Activated T-helper 17 cell treated with anti-CD3 and anti-CD28 coated beads, Interleukin-2, amount 50 U/mL, for 72 hours (primary cell): ENCODE data around the gene LMAN2. TPM values are rescaled to one million over a fixed set of nuclear protein-coding genes. Genes with fewer than 3 reads are reported as not detected.
A peak's percentile ranks its signal among the peaks of the same experiment; 100 is the strongest.

Experiments used
- ATAC-seq: fragments of 150-1000 bp; cut with Tn5 transposase; replicated peaks from 2 replicates; pipeline ENCODE4 v1.10.0; 2021; ENCODE audit warnings: mild to moderate bottlenecking, moderate library complexity
- H3K27ac Mint-ChIP-seq: one replicate; pipeline ENCODE4 v1.8.0; 2022; ENCODE audit warnings: mixed read lengths
- H3K27me3 Mint-ChIP-seq: one replicate; pipeline ENCODE4 v1.8.0; 2022; ENCODE audit warnings: mixed read lengths
- H3K36me3 Mint-ChIP-seq: one replicate; pipeline ENCODE4 v1.8.0; 2022; ENCODE audit warnings: low read depth, mild to moderate bottlenecking, mixed read lengths
- H3K4me1 Mint-ChIP-seq: one replicate; pipeline ENCODE4 v1.8.0; 2022; ENCODE audit warnings: mixed read lengths
- H3K4me3 Mint-ChIP-seq: one replicate; pipeline ENCODE4 v1.8.0; 2022; ENCODE audit warnings: mild to moderate bottlenecking, mixed read lengths
- H3K9me3 Mint-ChIP-seq: one replicate; pipeline ENCODE4 v1.8.0; 2022; ENCODE audit warnings: mixed read lengths
- total RNA-seq, 2 donors: library from RNA; stranded (reverse); gene quantifications; one replicate each; pipeline ENCODE4 v1.2.3, GENCODE V29; 2022

The LMAN2 gene
- total RNA-seq, 2 donors from 2014 or later, result 94.3 to 122 TPM

DNA sequence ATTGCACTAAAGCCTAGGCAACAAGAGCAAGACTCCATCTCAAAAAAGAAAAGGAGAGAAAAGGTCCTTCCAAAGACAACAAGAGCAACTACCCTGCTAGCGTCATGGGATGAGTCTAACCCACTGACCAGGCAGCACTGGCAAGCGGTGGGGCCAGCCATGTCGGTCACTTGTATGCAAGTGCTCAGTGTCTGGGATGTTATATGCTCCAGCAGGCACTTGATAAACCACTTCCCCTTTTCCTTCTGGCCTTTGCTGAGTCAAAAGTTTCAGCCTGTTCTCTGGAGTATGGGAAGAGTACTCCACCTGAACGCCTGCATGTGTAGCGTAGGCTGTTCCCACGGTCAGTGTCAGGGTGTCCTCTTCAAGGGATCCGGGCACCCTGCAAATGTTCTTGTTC, 30.6 kb downstream of the LMAN2 start:
- no peaks in the 10 kb centered on the region for H3K27me3 Mint-ChIP-seq

DNA sequence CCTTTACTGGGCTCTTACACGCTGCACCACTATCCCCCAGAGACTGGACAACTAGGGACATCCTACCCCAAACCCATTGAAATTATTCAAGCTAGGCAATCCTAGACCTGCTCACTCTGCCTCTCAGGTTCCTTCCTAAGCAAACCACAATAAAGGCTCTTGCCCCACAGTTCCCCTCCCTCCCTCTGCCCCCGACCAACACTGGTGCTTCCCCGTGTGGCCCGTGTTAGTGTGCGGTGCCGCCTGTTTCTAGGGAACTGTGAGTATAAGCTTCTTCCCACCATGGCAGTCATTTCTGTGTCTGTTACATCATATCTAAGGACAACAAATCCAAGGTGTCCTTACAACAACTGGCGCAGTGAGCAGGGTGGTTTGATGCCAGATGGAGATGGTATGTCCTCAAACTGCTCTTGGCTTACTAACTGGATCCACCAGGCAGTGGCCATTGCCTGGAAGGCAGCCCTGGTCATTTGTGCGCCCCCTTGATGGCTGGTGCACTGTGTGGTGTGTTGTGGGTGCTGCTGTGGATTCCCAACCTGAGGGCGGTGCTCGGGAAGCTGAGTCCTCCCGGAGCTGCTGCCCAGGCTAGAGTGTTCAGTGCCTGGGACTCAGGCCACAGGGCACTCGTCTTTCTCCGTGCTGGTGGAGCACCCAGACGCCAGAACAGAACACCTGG, 31.4 kb downstream of the LMAN2 start:
- H3K4me3 Mint-ChIP-seq, result no peak overlapping the region
- ATAC-seq, result peak; percentile 64
- H3K27me3 Mint-ChIP-seq, result no peaks in the 10 kb centered on the region
- H3K4me1 Mint-ChIP-seq, result peaks cover 6% of the 10 kb centered on the region
- no peak overlapping the region for H3K27ac Mint-ChIP-seq
- no peaks in the 10 kb centered on the region for H3K9me3 Mint-ChIP-seq
- peaks cover 15% of the 10 kb centered on the region for H3K36me3 Mint-ChIP-seq

More for the DNA sequence above, 30.6 kb downstream of the LMAN2 start:
- Mint-ChIP-seq H3K9me3 (no peaks in the 10 kb centered on the region), H3K4me1 (peaks cover 6% of the 10 kb centered on the region), H3K36me3 (peaks cover 15% of the 10 kb centered on the region), H3K27ac (no peak overlapping the region), H3K4me3 (no peak overlapping the region)
- ATAC-seq, result no peak

GRCh38 chr5:177317959-177318377, 33.5 kb downstream of the LMAN2 start:
- Mint-ChIP-seq H3K4me3 (no peak overlapping the region), H3K4me1 (peaks cover 12% of the 10 kb centered on the region)

GRCh38 chr5:177316005-177316404, 35.5 kb downstream of the LMAN2 start:
- peaks cover 1% of the 10 kb centered on the region for H3K36me3 Mint-ChIP-seq
- no peak for ATAC-seq
- no peaks in the 10 kb centered on the region for H3K27me3 Mint-ChIP-seq
- no peak overlapping the region for H3K27ac Mint-ChIP-seq
- no peak overlapping the region for H3K4me3 Mint-ChIP-seq
- H3K9me3 Mint-ChIP-seq, result no peaks in the 10 kb centered on the region
- peaks cover 13% of the 10 kb centered on the region for H3K4me1 Mint-ChIP-seq

More at GRCh38 chr5:177317959-177318377, 33.5 kb downstream of the LMAN2 start:
- Mint-ChIP-seq H3K36me3 (peaks cover 9% of the 10 kb centered on the region), H3K27me3 (no peaks in the 10 kb centered on the region), H3K9me3 (no peaks in the 10 kb centered on the region), H3K27ac (no peak overlapping the region)
- ATAC-seq, result peak; percentile 72

DNA sequence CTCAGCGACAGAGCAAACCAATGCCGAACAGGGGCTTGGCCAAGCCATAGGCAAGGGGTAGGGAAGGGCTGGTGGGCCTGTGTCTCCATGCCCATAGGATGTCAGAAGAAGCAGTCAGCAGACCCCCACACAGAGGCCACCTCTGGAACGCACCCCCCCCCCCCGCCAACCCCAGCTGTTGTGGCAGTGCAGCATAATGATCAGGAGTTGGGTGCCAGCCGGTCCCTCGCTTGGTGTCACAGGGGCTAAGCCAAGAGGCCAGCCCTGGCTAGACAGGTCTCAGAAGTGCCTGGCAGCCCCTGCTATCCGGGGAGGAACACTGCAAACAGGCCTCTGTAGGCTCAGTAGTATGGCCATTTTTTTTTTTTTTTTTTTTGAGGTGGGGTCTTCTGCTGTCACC, 36.1 kb downstream of the LMAN2 start:
- H3K4me3 Mint-ChIP-seq, result no peak overlapping the region

GRCh38 chr5:177314376-177315342, 36.8 kb downstream of the LMAN2 start:
- ATAC-seq, result no peak
- Mint-ChIP-seq H3K4me1 (peaks cover 17% of the 10 kb centered on the region), H3K4me3 (no peak overlapping the region), H3K9me3 (no peaks in the 10 kb centered on the region), H3K27ac (no peak overlapping the region), H3K36me3 (peaks cover 5% of the 10 kb centered on the region), H3K27me3 (no peaks in the 10 kb centered on the region)

More for the DNA sequence above, 36.1 kb downstream of the LMAN2 start:
- Mint-ChIP-seq H3K9me3 (no peaks in the 10 kb centered on the region), H3K4me1 (peaks cover 17% of the 10 kb centered on the region), H3K36me3 (peaks cover 5% of the 10 kb centered on the region), H3K27ac (no peak overlapping the region), H3K27me3 (no peaks in the 10 kb centered on the region)
- ATAC-seq, result no peak

DNA sequence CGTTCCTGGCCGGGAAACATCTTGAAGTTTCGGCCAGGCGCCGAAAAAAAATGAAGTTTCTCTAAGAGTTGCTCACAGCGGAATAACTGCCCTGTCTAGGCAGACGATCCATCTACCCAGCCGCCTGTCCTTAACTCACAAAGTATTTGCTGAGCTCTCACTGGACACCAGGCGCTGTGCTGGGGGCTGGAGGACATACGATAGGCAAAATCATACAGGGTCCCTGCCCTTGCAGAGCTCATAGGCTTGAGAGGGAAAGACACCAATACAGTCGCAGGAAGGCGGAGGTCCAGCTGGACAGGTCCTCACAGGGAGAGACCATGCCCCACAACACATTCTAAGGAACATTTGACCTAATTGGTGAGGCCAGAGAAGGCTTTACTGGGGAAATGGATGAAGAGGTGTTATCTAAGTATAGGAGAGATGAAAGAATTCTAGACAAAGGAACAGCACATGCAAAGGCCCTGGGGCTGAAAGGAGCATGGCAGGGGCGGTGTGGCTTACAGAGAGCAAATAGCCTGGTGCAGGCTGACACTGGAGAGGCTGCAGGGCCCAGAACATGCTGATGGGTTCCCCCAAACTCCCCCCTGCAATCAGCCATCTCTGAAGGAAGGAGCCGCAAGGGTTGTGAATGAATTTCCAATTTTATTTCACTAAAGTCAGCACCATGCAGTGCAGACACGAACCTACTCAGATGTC, 37.8 kb downstream of the LMAN2 start:
- H3K36me3 Mint-ChIP-seq, result peaks cover 7% of the 10 kb centered on the region
- H3K4me1 Mint-ChIP-seq, result peaks cover 20% of the 10 kb centered on the region
- no peak overlapping the region for H3K27ac Mint-ChIP-seq
- no peaks in the 10 kb centered on the region for H3K9me3 Mint-ChIP-seq
- no peak for ATAC-seq
- peak overlapping the region; percentile 86 for H3K4me3 Mint-ChIP-seq
- H3K27me3 Mint-ChIP-seq, result no peaks in the 10 kb centered on the region

DNA sequence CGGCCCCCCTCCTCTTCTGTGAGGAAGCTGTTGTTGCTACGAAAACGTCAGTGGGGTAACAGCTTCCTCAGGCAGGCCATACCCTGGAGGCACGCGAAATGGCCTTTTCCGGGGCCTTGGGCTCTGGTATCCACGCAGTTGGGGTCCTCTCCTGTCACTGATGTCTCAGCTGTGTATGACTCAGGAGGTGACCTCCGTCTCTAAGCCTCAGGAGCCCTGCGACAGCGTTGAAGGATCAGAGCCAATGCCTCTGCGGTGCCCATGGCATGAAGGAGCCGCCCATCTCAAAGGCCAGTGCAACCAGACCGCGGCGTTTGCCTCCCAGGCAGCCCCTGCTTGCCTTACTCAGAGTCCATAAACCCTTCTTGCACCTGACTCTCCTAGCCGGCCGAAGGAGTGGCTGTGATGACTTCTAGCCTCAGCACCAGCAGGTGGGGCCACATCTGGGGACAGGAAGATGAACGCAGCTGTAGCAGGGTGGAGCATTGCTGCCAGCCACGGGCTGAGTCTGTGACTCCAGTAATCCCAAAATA, 38.8 kb downstream of the LMAN2 start:
- H3K4me3 Mint-ChIP-seq, result peak overlapping the region; percentile 86
- peak overlapping the region; percentile 80 for H3K27ac Mint-ChIP-seq
- ATAC-seq, result peak; percentile 42
- peaks cover 21% of the 10 kb centered on the region for H3K4me1 Mint-ChIP-seq
- peaks cover 8% of the 10 kb centered on the region for H3K36me3 Mint-ChIP-seq
- no peaks in the 10 kb centered on the region for H3K9me3 Mint-ChIP-seq
- H3K27me3 Mint-ChIP-seq, result no peaks in the 10 kb centered on the region

GRCh38 chr5:177311723-177312648, 39.5 kb downstream of the LMAN2 start, which contains the start of gene MXD3:
Gene MXD3 (minus strand): TSS chr5:177311898. CDS start chr5:177311830, 68 bp downstream.
- H3K9me3 Mint-ChIP-seq, result no peaks in the 10 kb centered on the region
- peaks cover 10% of the 10 kb centered on the region for H3K36me3 Mint-ChIP-seq
- peak within 1 kb of the TSS; percentile 80 for H3K27ac Mint-ChIP-seq
- peaks cover 22% of the 10 kb centered on the region for H3K4me1 Mint-ChIP-seq
- no peaks in the 10 kb centered on the region for H3K27me3 Mint-ChIP-seq
- peak within 1 kb of the TSS; percentile 86 for H3K4me3 Mint-ChIP-seq
- ATAC-seq, result peak; percentile 91

- ATAC-seq, result no peak
- Mint-ChIP-seq H3K36me3 (peaks cover 16% of the 10 kb centered on the region), H3K27me3 (no peaks in the 10 kb centered on the region), H3K9me3 (no peaks in the 10 kb centered on the region), H3K4me3 (peak overlapping the region; percentile 86), H3K27ac (no peak overlapping the region), H3K4me1 (peaks cover 26% of the 10 kb centered on the region)
Observed at GRCh38 chr5:177311392-177311722, 40.1 kb downstream of the LMAN2 start.

- Mint-ChIP-seq H3K4me3 (peak overlapping the region; percentile 86), H3K27me3 (no peaks in the 10 kb centered on the region), H3K27ac (peak overlapping the region; percentile 75), H3K9me3 (no peaks in the 10 kb centered on the region), H3K36me3 (peaks cover 21% of the 10 kb centered on the region), H3K4me1 (peaks cover 30% of the 10 kb centered on the region)
- no peak for ATAC-seq
Observed at GRCh38 chr5:177310757-177311391, 40.6 kb downstream of the LMAN2 start.

DNA sequence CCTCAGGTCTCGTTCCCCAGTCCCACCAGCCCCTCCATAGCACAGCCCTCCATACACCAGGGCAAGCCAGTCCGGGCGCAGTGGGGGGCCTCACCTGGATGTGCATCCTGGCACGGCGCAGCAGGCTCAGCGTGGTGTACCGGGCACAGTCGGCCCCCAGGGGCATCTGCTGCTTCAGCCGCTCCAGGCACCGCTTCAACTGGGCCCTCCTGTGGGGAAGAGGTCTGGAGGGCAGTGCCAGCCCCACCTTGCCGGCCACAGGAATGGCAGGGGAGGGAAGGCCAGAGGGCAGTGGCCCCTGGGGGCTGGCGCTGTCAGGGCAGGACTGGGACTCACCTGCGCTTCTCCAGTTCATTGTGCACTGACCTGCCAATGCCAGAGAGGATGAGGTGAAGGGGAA, 41.1 kb downstream of the LMAN2 start:
- peak overlapping the region; percentile 75 for H3K27ac Mint-ChIP-seq
- ATAC-seq, result no peak
- no peaks in the 10 kb centered on the region for H3K27me3 Mint-ChIP-seq
- H3K4me3 Mint-ChIP-seq, result peak overlapping the region; percentile 86
- H3K36me3 Mint-ChIP-seq, result peaks cover 26% of the 10 kb centered on the region
- no peaks in the 10 kb centered on the region for H3K9me3 Mint-ChIP-seq
- H3K4me1 Mint-ChIP-seq, result peaks cover 31% of the 10 kb centered on the region
